Measurements from ENCODE around the gene MOB2. TPM values are rescaled to one million over a fixed set of nuclear protein-coding genes. Genes with fewer than 3 reads are reported as not detected.

MOB2 gene
- total RNA-seq, 2 experiments from 2014 or later: 37.0 to 38.3 TPM

GRCh38 chr11:1508986-1509385 lies 22.4 kb upstream of the MOB2 start:
- intact Hi-C loops (cut with DNase I, micrococcal nuclease): no loop called here
- ChIA-PET CTCF (no interaction called here), POLR2A (no interaction called here)
- H3K4me3 Mint-ChIP-seq: no peak overlapping the region
- H3K27me3 Mint-ChIP-seq: no peaks in the 10 kb centered on the region
- Histone ChIP-seq H3K27ac (ENCODE audit: low read depth in 1 of 2, low read length in 2 of 2) (no peak overlapping the region), H3K27me3 (ENCODE audit: control insufficient read depth in 1 of 2, insufficient read depth in 2 of 2, low read length in 2 of 2) (no peaks in the 10 kb centered on the region), H3K36me3 (ENCODE audit: insufficient read depth, low read length) (peaks cover 10% of the 10 kb centered on the region), H3K4me3 (ENCODE audit: low read length) (no peak overlapping the region), H3K9me3 (ENCODE audit: control insufficient read depth in 1 of 2, insufficient read depth in 1 of 2, low read length in 2 of 2) (no peaks in the 10 kb centered on the region), H3K4me1 (ENCODE audit: insufficient read depth, low read length) (peaks cover 48% of the 10 kb centered on the region)
- no peak for TF ChIP-seq CTCF (IDR thresholded peaks at IDR 0.05)
- H3K27ac Mint-ChIP-seq: no peak overlapping the region
- ATAC-seq (ENCODE audit: poor library complexity) (no peak), DNase-seq (no peak)
- H3K36me3 Mint-ChIP-seq (ENCODE audit: low read depth): peaks cover 10% of the 10 kb centered on the region
- no peaks in the 10 kb centered on the region for H3K9me3 Mint-ChIP-seq
- peaks cover 37% of the 10 kb centered on the region for H3K4me1 Mint-ChIP-seq (ENCODE audit: low read depth)

- ChIA-PET POLR2A (no interaction called here), CTCF (no interaction called here)
- Histone ChIP-seq H3K27ac (ENCODE audit: low read depth in 1 of 2, low read length in 2 of 2) (no peak overlapping the region), H3K4me1 (ENCODE audit: insufficient read depth, low read length) (peaks cover 43% of the 10 kb centered on the region), H3K27me3 (ENCODE audit: control insufficient read depth in 1 of 2, insufficient read depth in 2 of 2, low read length in 2 of 2) (no peaks in the 10 kb centered on the region), H3K9me3 (ENCODE audit: control insufficient read depth in 1 of 2, insufficient read depth in 1 of 2, low read length in 2 of 2) (no peaks in the 10 kb centered on the region), H3K36me3 (ENCODE audit: insufficient read depth, low read length) (peaks cover 10% of the 10 kb centered on the region), H3K4me3 (ENCODE audit: low read length) (no peak overlapping the region)
- peaks cover 9% of the 10 kb centered on the region for H3K36me3 Mint-ChIP-seq (ENCODE audit: low read depth)
- ATAC-seq (ENCODE audit: poor library complexity): no peak
- DNase-seq: no peak
- H3K4me1 Mint-ChIP-seq (ENCODE audit: low read depth): peaks cover 32% of the 10 kb centered on the region
- H3K27me3 Mint-ChIP-seq: no peaks in the 10 kb centered on the region
- intact Hi-C loops (cut with DNase I, micrococcal nuclease): no loop called here
- no peak for TF ChIP-seq CTCF (IDR thresholded peaks at IDR 0.05)
- H3K4me3 Mint-ChIP-seq: no peak overlapping the region
- no peaks in the 10 kb centered on the region for H3K9me3 Mint-ChIP-seq
- H3K27ac Mint-ChIP-seq: no peak overlapping the region
These were observed 21.9 kb upstream of the MOB2 start for GRCh38 chr11:1508491-1508891.

GRCh38 chr11:1507381-1508140 lies 21.0 kb upstream of the MOB2 start:
- Histone ChIP-seq H3K4me1 (ENCODE audit: insufficient read depth, low read length) (peaks cover 43% of the 10 kb centered on the region), H3K27me3 (ENCODE audit: control insufficient read depth in 1 of 2, insufficient read depth in 2 of 2, low read length in 2 of 2) (no peaks in the 10 kb centered on the region), H3K9me3 (ENCODE audit: control insufficient read depth in 1 of 2, insufficient read depth in 1 of 2, low read length in 2 of 2) (no peaks in the 10 kb centered on the region), H3K4me3 (ENCODE audit: low read length) (no peak overlapping the region), H3K27ac (ENCODE audit: low read depth in 1 of 2, low read length in 2 of 2) (no peak overlapping the region), H3K36me3 (ENCODE audit: insufficient read depth, low read length) (peaks cover 15% of the 10 kb centered on the region)
- no peaks in the 10 kb centered on the region for H3K9me3 Mint-ChIP-seq
- peaks cover 4% of the 10 kb centered on the region for H3K36me3 Mint-ChIP-seq (ENCODE audit: low read depth)
- ChIA-PET CTCF (no interaction called here), POLR2A (no interaction called here)
- no peak for ATAC-seq (ENCODE audit: poor library complexity)
- H3K27ac Mint-ChIP-seq: no peak overlapping the region
- intact Hi-C loops (cut with DNase I, micrococcal nuclease): no loop called here
- H3K4me1 Mint-ChIP-seq (ENCODE audit: low read depth): peaks cover 27% of the 10 kb centered on the region
- no peak for DNase-seq
- no peak overlapping the region for H3K4me3 Mint-ChIP-seq
- no peak for TF ChIP-seq CTCF (IDR thresholded peaks at IDR 0.05)
- no peaks in the 10 kb centered on the region for H3K27me3 Mint-ChIP-seq
